OCI-M1 (cell line): ENCODE data around the gene SRF.

ENCODE experiments used
- DNase-seq: peaks from one replicate; lab custom pipeline; 2025; lab: John Stamatoyannopoulos, UW

SRF gene

GRCh38 chr6:43217351-43217750 lies 46.3 kb downstream of the SRF start:
- DNase-seq, result no peak

DNA sequence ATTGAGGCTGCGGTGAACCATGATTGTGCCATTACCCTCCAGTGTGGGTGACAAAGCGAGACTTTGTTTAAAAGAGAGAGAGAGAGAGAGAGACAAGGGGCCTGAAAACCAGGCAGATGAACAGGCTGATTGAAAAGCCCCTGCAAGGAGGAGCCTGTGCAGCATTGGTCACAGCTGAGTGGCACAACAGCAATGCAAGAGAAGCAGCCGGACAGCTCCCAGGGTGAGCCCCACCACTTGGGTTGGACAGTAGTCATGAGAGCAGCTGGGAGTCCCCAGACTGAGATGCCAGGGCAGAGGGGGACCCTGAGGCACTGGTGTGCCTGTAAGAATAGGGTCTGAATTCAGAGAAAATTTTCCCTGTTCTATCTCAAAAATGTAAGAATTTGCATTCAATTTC lies 48.0 kb downstream of the SRF start:
- no peak for DNase-seq

DNA sequence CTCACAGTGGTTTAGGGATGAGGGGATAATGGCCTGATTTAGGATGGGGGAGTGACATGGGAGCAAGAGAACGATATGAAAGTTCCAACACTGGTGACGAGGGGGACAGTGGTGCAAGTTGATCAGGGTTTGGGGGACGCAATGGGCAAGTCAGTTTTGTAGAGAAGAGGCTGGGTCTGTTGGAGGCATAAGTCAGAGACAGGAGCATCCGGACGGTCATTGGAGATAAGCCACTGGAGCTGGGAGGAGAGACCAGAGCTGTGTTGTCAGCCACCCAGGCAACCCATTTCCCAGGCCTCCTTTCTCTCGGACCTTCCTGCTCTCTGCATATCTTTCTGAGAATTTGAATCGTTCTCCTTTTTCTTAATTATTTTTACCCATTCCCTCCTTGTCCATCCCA lies 48.7 kb downstream of the SRF start:
- DNase-seq, result no peak

DNA sequence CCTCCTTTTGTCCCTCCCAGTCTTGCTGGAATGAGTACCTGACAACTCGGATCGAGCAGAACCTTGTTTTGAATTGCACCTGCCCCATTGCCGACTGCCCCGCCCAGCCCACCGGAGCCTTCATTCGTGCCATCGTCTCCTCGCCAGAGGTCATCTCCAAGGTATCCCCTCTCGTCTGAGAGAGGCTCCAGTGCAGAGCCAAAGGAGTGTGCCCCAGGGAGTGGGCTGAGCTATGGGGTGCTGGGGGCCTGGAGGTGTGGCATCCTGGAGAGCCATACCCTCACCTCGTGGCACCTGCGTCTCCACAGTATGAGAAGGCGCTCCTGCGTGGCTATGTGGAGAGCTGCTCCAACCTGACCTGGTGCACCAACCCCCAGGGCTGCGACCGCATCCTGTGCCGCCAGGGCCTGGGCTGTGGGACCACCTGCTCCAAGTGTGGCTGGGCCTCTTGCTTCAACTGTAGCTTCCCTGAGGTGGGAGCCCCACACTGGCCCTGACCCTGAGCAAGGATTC lies 49.4 kb downstream of the SRF start:
- no peak for DNase-seq

DNA sequence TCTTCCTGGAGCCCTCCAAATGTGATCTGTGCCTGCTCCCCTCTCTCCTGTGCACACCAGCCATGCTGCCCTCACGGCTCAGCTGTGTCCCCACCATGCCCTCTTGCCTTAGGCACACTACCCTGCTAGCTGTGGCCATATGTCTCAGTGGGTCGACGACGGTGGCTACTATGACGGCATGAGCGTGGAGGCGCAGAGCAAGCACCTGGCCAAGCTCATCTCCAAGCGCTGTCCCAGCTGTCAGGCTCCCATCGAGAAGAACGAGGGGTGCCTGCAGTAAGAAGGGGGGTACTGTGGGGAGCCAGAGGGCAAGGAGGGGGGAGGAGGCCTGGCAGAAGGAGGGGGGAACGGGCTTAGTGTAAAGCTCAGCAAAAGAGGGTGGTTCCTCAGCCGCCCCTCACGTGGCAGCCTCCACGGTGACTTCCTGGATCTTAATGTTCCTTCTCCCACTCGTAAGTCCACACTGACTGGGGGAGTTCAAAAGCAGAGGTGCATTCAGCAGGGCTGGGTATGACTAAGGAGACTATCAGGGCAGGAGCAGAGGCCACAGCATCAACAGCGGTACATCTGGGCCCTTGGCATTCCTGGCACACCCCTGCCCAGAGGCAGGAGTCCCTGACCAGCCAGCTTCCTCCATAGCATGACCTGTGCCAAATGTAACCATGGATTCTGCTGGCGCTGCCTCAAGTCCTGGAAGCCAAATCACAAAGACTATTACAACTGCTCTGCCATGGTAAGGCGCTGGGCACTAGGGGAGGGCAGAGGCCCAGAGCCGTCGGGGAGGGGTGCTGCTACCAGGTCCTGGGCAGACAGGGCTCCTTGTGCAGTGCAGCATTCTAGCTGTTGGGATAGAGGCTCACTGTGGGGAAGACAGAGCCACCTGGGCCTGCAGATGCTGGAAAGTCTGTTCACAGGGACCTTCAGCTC lies 50.2 kb downstream of the SRF start:
- DNase-seq, result no peak

DNA sequence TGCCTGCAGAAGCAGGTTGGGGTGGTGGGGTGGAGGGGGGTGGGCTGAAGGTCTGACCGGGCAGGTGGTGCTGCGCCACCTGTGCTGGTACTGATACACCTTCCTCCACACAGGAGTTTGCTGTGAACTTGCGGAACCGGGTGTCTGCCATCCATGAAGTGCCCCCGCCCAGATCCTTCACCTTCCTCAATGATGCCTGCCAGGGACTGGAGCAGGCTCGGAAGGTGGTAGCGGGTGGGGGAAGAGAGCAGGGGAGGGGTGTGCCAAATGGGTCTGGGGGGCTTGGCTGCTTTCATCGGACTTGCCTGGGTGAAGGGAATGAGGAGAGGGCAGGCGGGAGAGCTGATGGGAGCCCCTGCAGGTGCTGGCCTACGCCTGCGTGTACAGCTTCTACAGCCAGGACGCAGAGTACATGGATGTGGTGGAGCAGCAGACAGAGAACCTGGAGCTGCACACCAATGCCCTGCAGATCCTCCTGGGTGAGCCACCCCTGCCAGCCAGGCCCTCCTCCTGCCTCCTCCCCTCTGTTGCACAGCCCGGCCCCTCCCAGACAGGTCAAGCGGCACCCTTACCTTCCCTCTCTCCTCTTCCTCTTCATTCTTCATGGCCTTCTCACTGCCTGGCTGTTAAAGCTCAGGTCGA lies 51.5 kb downstream of the SRF start:
- no peak for DNase-seq

GRCh38 chr6:43223175-43223574 lies 52.1 kb downstream of the SRF start:
- DNase-seq, result no peak

GRCh38 chr6:43226192-43226851 lies 55.3 kb downstream of the SRF start:
- peak; percentile 38 for DNase-seq

GRCh38 chr6:43228951-43229802 lies 58.1 kb downstream of the SRF start, which contains the start of gene DNPH1:
Gene DNPH1 (minus strand): TSS chr6:43229481. CDS start chr6:43229456, 25 bp downstream.
- DNase-seq, result peak; percentile 89

GRCh38 chr6:43229803-43230620 lies 58.9 kb downstream of the SRF start:
- no peak for DNase-seq

DNA sequence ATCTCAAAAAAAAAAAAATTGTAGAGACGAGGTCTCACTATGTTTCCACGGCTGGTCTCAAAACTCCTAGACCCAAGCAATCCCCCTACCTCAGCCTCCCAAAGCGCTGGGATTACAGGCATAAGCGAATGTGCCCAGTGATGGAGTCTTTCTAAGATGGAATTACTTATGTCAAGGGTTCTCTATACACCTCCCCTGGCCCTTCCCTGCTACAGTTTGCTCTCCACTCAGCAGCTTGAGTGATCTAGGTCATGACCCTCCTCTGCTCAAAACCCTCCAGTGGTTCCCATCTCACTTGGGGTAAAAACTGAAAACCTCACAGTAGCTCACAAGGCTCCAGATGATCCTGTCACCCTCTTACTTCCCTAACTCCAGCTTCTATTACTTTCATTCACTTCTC lies 60.0 kb downstream of the SRF start:
- DNase-seq, result no peak
